ENCODE measurements around the gene ZNF800. TPM values are rescaled to one million over a fixed set of nuclear protein-coding genes. Genes with fewer than 3 reads are reported as not detected.
A peak's percentile ranks its signal among the peaks of the same experiment; 100 is the strongest.

The ZNF800 gene
- polyA plus RNA-seq, 1 of the 3 experiments (the other 2 are of a cell fraction): 9.2 TPM

GRCh38 chr7:127391591-127392181 lies 822 bp downstream of the ZNF800 start:
- TF ChIP-seq REST (IDR thresholded peaks at IDR 0.05; ENCODE audit: low read depth, low read length) (no peak), MXI1 (IDR thresholded peaks at IDR 0.05; ENCODE audit: low read depth, low read length) (peak; percentile 35; the same call in 1 of the 2 replicates), MAX (IDR thresholded peaks at IDR 0.05; ENCODE audit: low read depth) (0 out of 2 replicates have a peak, but pooled peaks have one; percentile 19), NRF1 (IDR thresholded peaks at IDR 0.05; ENCODE audit: low read depth, low read length) (peak; percentile 43), ELF1 (IDR thresholded peaks at IDR 0.05) (peak; percentile 44; the same call in 1 of the 2 replicates)
- Histone ChIP-seq H4K20me1 (ENCODE audit: insufficient read depth) (peaks cover 17% of the 10 kb centered on the region; the same call in 1 of the 2 replicates), H3K9ac (peak overlapping the region; percentile 86), H3K27ac (ENCODE audit: low read depth in 2 of 2, low read length in 1 of 2) (peak overlapping the region; percentile 86 to 90), H3K79me2 (ENCODE audit: insufficient read depth) (peaks cover 54% of the 10 kb centered on the region), H3K9me3 (no peaks in the 10 kb centered on the region), H3F3A (replicated peaks; ENCODE audit: insufficient read depth) (peaks cover 13% of the 10 kb centered on the region), H3K9me2 (no peaks in the 10 kb centered on the region), H3K4me3 (ENCODE audit: low read depth in 2 of 2, low read length in 1 of 2) (peak overlapping the region; percentile 97 to 98), H2AFZ (ENCODE audit: low read depth) (peak overlapping the region; percentile 97; the same call in 1 of the 2 replicates), H3K4me2 (peak overlapping the region; percentile 90), H3K27me3 (ENCODE audit: insufficient read depth) (no peaks in the 10 kb centered on the region), H3K4me1 (ENCODE audit: control insufficient read depth in 1 of 2, insufficient read depth in 2 of 2, low read depth in 1 of 2, low read length in 1 of 2) (peaks cover 28 to 29% of the 10 kb centered on the region in 2 experiments; a peak in 3 of 4 replicates), H3K36me3 (replicated peaks in 1 of 2; ENCODE audit: control insufficient read depth in 1 of 2, insufficient read depth in 2 of 2, low read length in 1 of 2) (peaks cover 33 to 38% of the 10 kb centered on the region in 2 experiments)
- ChIA-PET CTCF (interaction anchor here (0.7 to 1.5 kb wide), 8 partner anchors 10 to 818 kb away, joined by 3 to 7 read pairs (median 3); no protein-coding TSS in a partner anchor), POLR2A (interaction anchor here (0.9 to 1.2 kb wide), 4 partner anchors 11 to 44 kb away, joined by 3 to 4 read pairs (median 3); no protein-coding TSS in a partner anchor)
- DNase-seq: no peak
- WGBS (ENCODE audit: low lambda C conversion rate): under 1% methylated on average over 40 of the region's 66 CpGs

- Histone ChIP-seq H3K27ac (ENCODE audit: low read depth in 2 of 2, low read length in 1 of 2) (peak overlapping the region; percentile 14 to 53; a peak in 2 of 4 replicates), H3K27me3 (ENCODE audit: insufficient read depth) (no peaks in the 10 kb centered on the region), H3K9me2 (no peaks in the 10 kb centered on the region), H3K9me3 (no peaks in the 10 kb centered on the region), H2AFZ (ENCODE audit: low read depth) (peak overlapping the region; percentile 97; the same call in 1 of the 2 replicates), H3K4me3 (ENCODE audit: low read depth in 2 of 2, low read length in 1 of 2) (peak overlapping the region; percentile 97 to 98), H3F3A (replicated peaks; ENCODE audit: insufficient read depth) (peaks cover 12% of the 10 kb centered on the region), H3K9ac (peak overlapping the region; percentile 86), H4K20me1 (ENCODE audit: insufficient read depth) (peaks cover 20% of the 10 kb centered on the region), H3K4me2 (peak overlapping the region; percentile 90), H3K79me2 (ENCODE audit: insufficient read depth) (peaks cover 61% of the 10 kb centered on the region), H3K36me3 (replicated peaks in 1 of 2; ENCODE audit: control insufficient read depth in 1 of 2, insufficient read depth in 2 of 2, low read length in 1 of 2) (peaks cover 39 to 45% of the 10 kb centered on the region in 2 experiments), H3K4me1 (ENCODE audit: control insufficient read depth in 1 of 2, insufficient read depth in 2 of 2, low read depth in 1 of 2, low read length in 1 of 2) (peaks cover 28 to 29% of the 10 kb centered on the region in 2 experiments; a peak in 3 of 4 replicates)
- TF ChIP-seq RAD21 (IDR thresholded peaks at IDR 0.05; ENCODE audit: low read length): no peak
- TF ChIP-seq RFX5 (IDR thresholded peaks at IDR 0.05; ENCODE audit: low read length): no peak
- TF ChIP-seq JUND (IDR thresholded peaks at IDR 0.05): no peak
- POLR2A ChIA-PET: interaction anchor here (1.0 kb wide), 1 partner anchor 25 kb away, joined by 3 read pairs; no protein-coding TSS in a partner anchor
- DNase-seq: no peak
- CTCF ChIA-PET: interaction anchor here (0.7 to 1.5 kb wide), 4 partner anchors 10 to 43 kb away, joined by 3 to 4 read pairs (median 3); no protein-coding TSS in a partner anchor
- 50% methylated on average over 9 of the region's 9 CpGs for WGBS (ENCODE audit: low lambda C conversion rate)
Measured at GRCh38 chr7:127390817-127391590, 1.5 kb downstream of the ZNF800 start.
